ENCODE data around the gene AK5. TPM values are rescaled to one million over a fixed set of nuclear protein-coding genes. Genes with fewer than 3 reads are reported as not detected.

Gene AK5
- total and polyA plus RNA-seq, 2 of the 13 experiments (the other 11 are each of a cell fraction or from before 2014, with no cell fraction given), result not detected

DNA sequence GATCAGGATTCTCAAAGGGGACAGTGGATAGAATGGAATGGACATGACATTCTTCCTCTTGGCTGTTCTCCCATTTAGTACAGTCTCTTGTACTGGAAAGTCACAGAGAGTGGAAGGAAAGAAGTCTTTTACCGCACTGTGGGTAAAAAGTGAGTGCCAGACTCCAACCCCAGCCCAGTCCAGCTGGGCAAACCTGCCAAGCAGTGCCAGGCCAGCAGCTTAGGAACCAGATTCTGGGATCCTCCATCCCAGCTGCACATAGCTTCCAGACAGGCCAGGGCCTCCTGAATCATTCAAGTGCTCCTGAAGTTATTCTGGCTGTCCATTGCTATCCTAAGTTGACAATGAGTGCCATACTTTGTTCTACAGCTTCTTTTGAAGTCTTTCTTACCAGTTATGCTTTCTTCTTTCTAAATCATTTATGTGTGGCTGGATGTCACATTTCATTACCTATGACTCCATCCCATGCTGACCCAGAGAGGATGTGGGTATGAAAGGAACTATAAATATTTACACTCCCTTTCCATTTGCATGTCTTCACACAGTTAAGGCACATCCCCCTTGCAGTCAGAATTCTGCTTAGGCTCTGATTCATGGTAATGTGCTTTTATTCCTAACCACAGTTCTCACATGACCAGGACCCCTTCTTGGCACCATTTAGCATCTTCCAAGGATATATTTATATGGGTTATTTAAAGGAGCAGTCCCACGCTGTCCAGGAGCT lies 88.9 kb downstream of the AK5 start:
- no peak for DNase-seq (ENCODE audit: low spot score)
- Histone ChIP-seq H3K9ac (ENCODE audit: insufficient read depth, low read depth, low read length) (no peak overlapping the region), H3K27ac (ENCODE audit: extremely low read length, insufficient read depth, low read length) (no peak overlapping the region), H3K27me3 (ENCODE audit: control insufficient read depth in 1 of 2, insufficient read depth in 2 of 2, low read length in 2 of 2) (peaks cover 0 to 4% of the 10 kb centered on the region in 2 experiments; a peak in 1 of 5 replicates), H3K36me3 (replicated peaks in 1 of 2; ENCODE audit: control insufficient read depth in 1 of 2, insufficient read depth in 2 of 2, low read length in 2 of 2) (no peaks in the 10 kb centered on the region), H4K20me1 (ENCODE audit: insufficient read depth, low read length) (no peaks in the 10 kb centered on the region), H3K4me2 (ENCODE audit: low read depth, low read length) (no peak overlapping the region), H3K79me2 (ENCODE audit: insufficient read depth, low read length) (no peaks in the 10 kb centered on the region), H3K4me3 (replicated peaks in 1 of 3; ENCODE audit: insufficient read depth in 1 of 3, low read depth in 2 of 3, low read length in 3 of 3) (no peak overlapping the region), H2AFZ (ENCODE audit: low read length) (no peak overlapping the region), H3K9me3 (ENCODE audit: low read length) (no peaks in the 10 kb centered on the region), H3K4me1 (ENCODE audit: insufficient read depth, low read length) (no peaks in the 10 kb centered on the region)
- WGBS (ENCODE audit: low lambda C conversion rate), result 0% methylated on average over 2 of the region's 2 CpGs
- ATAC-seq, result no peak
- BruUV-seq (replicated peaks), result no TSS peak
- FAIRE-seq, result no peak
- intact Hi-C loops (cut with micrococcal nuclease; ENCODE audit: unreplicated experiment) (no loop called here), in situ Hi-C loops (cut with HindIII; ENCODE audit: extremely low pct_ligation_motif_present, low pct_unique_long_range_greater_than_20kb) (no loop called here)
- CTCF ChIA-PET (ENCODE audit: low intra/inter-chr PET ratio, low total read pairs), result no interaction called here
- POLR2A ChIA-PET, result no interaction called here
- TF ChIP-seq, protein P1, sequence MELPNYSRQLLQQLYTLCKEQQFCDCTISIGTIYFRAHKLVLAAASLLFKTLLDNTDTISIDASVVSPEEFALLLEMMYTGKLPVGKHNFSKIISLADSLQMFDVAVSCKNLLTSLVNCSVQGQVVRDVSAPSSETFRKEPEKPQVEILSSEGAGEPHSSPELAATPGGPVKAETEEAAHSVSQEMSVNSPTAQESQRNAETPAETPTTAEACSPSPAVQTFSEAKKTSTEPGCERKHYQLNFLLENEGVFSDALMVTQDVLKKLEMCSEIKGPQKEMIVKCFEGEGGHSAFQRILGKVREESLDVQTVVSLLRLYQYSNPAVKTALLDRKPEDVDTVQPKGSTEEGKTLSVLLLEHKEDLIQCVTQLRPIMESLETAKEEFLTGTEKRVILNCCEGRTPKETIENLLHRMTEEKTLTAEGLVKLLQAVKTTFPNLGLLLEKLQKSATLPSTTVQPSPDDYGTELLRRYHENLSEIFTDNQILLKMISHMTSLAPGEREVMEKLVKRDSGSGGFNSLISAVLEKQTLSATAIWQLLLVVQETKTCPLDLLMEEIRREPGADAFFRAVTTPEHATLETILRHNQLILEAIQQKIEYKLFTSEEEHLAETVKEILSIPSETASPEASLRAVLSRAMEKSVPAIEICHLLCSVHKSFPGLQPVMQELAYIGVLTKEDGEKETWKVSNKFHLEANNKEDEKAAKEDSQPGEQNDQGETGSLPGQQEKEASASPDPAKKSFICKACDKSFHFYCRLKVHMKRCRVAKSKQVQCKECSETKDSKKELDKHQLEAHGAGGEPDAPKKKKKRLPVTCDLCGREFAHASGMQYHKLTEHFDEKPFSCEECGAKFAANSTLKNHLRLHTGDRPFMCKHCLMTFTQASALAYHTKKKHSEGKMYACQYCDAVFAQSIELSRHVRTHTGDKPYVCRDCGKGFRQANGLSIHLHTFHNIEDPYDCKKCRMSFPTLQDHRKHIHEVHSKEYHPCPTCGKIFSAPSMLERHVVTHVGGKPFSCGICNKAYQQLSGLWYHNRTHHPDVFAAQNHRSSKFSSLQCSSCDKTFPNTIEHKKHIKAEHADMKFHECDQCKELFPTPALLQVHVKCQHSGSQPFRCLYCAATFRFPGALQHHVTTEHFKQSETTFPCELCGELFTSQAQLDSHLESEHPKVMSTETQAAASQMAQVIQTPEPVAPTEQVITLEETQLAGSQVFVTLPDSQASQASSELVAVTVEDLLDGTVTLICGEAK (IDR thresholded peaks at IDR 0.05), result no peak
- TF ChIP-seq, protein P1 (CRISPR knock-in tag; IDR thresholded peaks at IDR 0.05), result no peak
- TF ChIP-seq, protein P2, sequence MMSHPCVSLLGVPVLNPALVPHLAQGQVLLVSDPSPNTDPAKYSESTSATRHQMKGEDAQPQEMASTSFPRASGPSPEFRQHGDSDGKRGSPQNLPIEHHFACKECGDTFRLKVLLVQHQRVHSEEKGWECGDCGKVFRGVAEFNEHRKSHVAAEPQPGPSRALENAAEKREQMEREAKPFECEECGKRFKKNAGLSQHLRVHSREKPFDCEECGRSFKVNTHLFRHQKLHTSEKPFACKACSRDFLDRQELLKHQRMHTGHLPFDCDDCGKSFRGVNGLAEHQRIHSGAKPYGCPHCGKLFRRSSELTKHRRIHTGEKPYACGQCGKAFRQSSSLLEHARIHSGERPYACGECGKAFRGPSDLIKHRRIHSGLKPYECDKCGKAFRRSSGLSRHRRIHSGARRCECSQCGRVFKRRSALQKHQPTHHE (CRISPR knock-in tag; IDR thresholded peaks at IDR 0.05; ENCODE audit: borderline replicate concordance), result no peak
- TF ChIP-seq ZNF251 (CRISPR knock-in tag; IDR thresholded peaks at IDR 0.05) (no peak), ZNF124 (CRISPR knock-in tag; IDR thresholded peaks at IDR 0.05) (no peak)
- TF ChIP-seq, protein P3, sequence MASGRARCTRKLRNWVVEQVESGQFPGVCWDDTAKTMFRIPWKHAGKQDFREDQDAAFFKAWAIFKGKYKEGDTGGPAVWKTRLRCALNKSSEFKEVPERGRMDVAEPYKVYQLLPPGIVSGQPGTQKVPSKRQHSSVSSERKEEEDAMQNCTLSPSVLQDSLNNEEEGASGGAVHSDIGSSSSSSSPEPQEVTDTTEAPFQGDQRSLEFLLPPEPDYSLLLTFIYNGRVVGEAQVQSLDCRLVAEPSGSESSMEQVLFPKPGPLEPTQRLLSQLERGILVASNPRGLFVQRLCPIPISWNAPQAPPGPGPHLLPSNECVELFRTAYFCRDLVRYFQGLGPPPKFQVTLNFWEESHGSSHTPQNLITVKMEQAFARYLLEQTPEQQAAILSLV (CRISPR knock-in tag; IDR thresholded peaks at IDR 0.05; ENCODE audit: borderline replicate concordance), result no peak
